Effector memory CD4-positive, alpha-beta T cell (primary cell): Measurements from ENCODE around the gene CASP8.
"Not testable (repeated sequence)": the region's sequence is repeated elsewhere in the genome, so short reads cannot be mapped to it uniquely, and the experiment has no call there.

Experiments used
- DNase-seq, 3 donors: peaks; one replicate each; pipeline ENCODE4 v3.0.0-alpha.2; 2020
- H3K27ac ChIP-seq: 2 replicates; pipeline ENCODE4 v1.7.0; 2013; ENCODE audit warnings: mild to moderate bottlenecking, low read length, moderate library complexity; ENCODE audit not compliant: insufficient read depth, poor library complexity, severe bottlenecking
- H3K27me3 ChIP-seq: replicated peaks from 2 replicates; pipeline ENCODE4 v1.7.0; 2013; ENCODE audit warnings: mild to moderate bottlenecking, low read length; ENCODE audit not compliant: insufficient read depth, control insufficient read depth, poor library complexity, severe bottlenecking
- H3K36me3 ChIP-seq: 2 replicates; pipeline ENCODE4 v1.7.0; 2013; ENCODE audit warnings: mild to moderate bottlenecking, low read length, moderate library complexity; ENCODE audit not compliant: control insufficient read depth, insufficient read depth
- H3K4me1 ChIP-seq: 2 replicates; pipeline ENCODE4 v1.7.0; 2013; ENCODE audit warnings: low read length, mild to moderate bottlenecking; ENCODE audit not compliant: control insufficient read depth, insufficient read depth, poor library complexity, severe bottlenecking
- H3K4me3 ChIP-seq: 2 replicates; pipeline ENCODE4 v1.7.0; 2013; ENCODE audit warnings: low read length, low read depth, mild to moderate bottlenecking; ENCODE audit not compliant: insufficient read depth, poor library complexity, severe bottlenecking
- H3K9me3 ChIP-seq: 2 replicates; pipeline ENCODE4 v1.7.0; 2013; ENCODE audit warnings: mild to moderate bottlenecking, low read length, moderate library complexity; ENCODE audit not compliant: control insufficient read depth

Gene CASP8

GRCh38 chr2:201290457-201291148 is 30.3 kb downstream of the CASP8 start:
- H3K27ac ChIP-seq, H3K27me3 ChIP-seq, H3K4me1 ChIP-seq, H3K4me3 ChIP-seq, DNase-seq, H3K9me3 ChIP-seq: not testable (repeated sequence)
- peaks cover 43% of the 10 kb centered on the region for H3K36me3 ChIP-seq

- Histone ChIP-seq H3K4me1 (no peaks in the 10 kb centered on the region), H3K36me3 (no peaks in the 10 kb centered on the region), H3K27me3 (no peaks in the 10 kb centered on the region), H3K4me3 (no peak overlapping the region), H3K27ac (no peak overlapping the region), H3K9me3 (no peaks in the 10 kb centered on the region)
- DNase-seq = no peak
Observed at GRCh38 chr2:201298462-201299052, 38.2 kb downstream of the CASP8 start.

- not testable (repeated sequence) for H3K9me3 ChIP-seq, H3K4me3 ChIP-seq, H3K4me1 ChIP-seq, H3K27me3 ChIP-seq, H3K36me3 ChIP-seq, H3K27ac ChIP-seq, DNase-seq
Observed at GRCh38 chr2:201299929-201300328, 39.6 kb downstream of the CASP8 start.

- Histone ChIP-seq H3K27ac (no peak overlapping the region), H3K9me3 (no peaks in the 10 kb centered on the region)
Observed at GRCh38 chr2:201307876-201308275, 47.5 kb downstream of the CASP8 start.

GRCh38 chr2:201308914-201309313 is 48.6 kb downstream of the CASP8 start:
- Histone ChIP-seq H3K36me3 (no peaks in the 10 kb centered on the region), H3K27me3 (no peaks in the 10 kb centered on the region), H3K4me3 (no peak overlapping the region), H3K9me3 (no peaks in the 10 kb centered on the region), H3K4me1 (no peaks in the 10 kb centered on the region), H3K27ac (no peak overlapping the region)
- DNase-seq = no peak

More at GRCh38 chr2:201307876-201308275, 47.5 kb downstream of the CASP8 start:
- DNase-seq = no peak
- Histone ChIP-seq H3K4me3 (no peak overlapping the region), H3K4me1 (no peaks in the 10 kb centered on the region), H3K27me3 (no peaks in the 10 kb centered on the region), H3K36me3 (no peaks in the 10 kb centered on the region)

GRCh38 chr2:201313362-201313761 is 53.0 kb downstream of the CASP8 start:
- Histone ChIP-seq H3K27ac (no peak overlapping the region), H3K4me1 (no peaks in the 10 kb centered on the region), H3K27me3 (no peaks in the 10 kb centered on the region), H3K36me3 (no peaks in the 10 kb centered on the region), H3K4me3 (no peak overlapping the region), H3K9me3 (no peaks in the 10 kb centered on the region)
- DNase-seq = no peak

GRCh38 chr2:201319511-201319910 is 59.2 kb downstream of the CASP8 start:
- Histone ChIP-seq H3K27ac (no peak overlapping the region), H3K4me3 (no peak overlapping the region), H3K4me1 (no peaks in the 10 kb centered on the region), H3K36me3 (peaks cover 4% of the 10 kb centered on the region), H3K9me3 (no peaks in the 10 kb centered on the region), H3K27me3 (no peaks in the 10 kb centered on the region)
- no peak for DNase-seq

GRCh38 chr2:201320257-201320656 is 59.9 kb downstream of the CASP8 start:
- Histone ChIP-seq H3K9me3 (no peaks in the 10 kb centered on the region), H3K36me3 (peaks cover 4% of the 10 kb centered on the region), H3K27me3 (no peaks in the 10 kb centered on the region), H3K4me1 (no peaks in the 10 kb centered on the region), H3K4me3 (no peak overlapping the region), H3K27ac (no peak overlapping the region)
- no peak for DNase-seq

GRCh38 chr2:201320701-201321100 is 60.4 kb downstream of the CASP8 start:
- Histone ChIP-seq H3K36me3 (peaks cover 4% of the 10 kb centered on the region), H3K27me3 (no peaks in the 10 kb centered on the region), H3K9me3 (no peaks in the 10 kb centered on the region), H3K4me3 (no peak overlapping the region), H3K4me1 (no peaks in the 10 kb centered on the region), H3K27ac (no peak overlapping the region)
- no peak for DNase-seq

- H3K4me1 ChIP-seq = no peaks in the 10 kb centered on the region
- peaks cover 4% of the 10 kb centered on the region for H3K36me3 ChIP-seq
- H3K27me3 ChIP-seq = no peaks in the 10 kb centered on the region
- no peak for DNase-seq
- no peak overlapping the region for H3K27ac ChIP-seq
- no peak overlapping the region for H3K4me3 ChIP-seq
- no peaks in the 10 kb centered on the region for H3K9me3 ChIP-seq
Observed at GRCh38 chr2:201322772-201323171, 62.4 kb downstream of the CASP8 start.
